ENCODE results near the gene SH3RF3. TPM values are rescaled to one million over a fixed set of nuclear protein-coding genes. Genes with fewer than 3 reads are reported as not detected.
A peak's percentile ranks its signal among the peaks of the same experiment; 100 is the strongest.

The SH3RF3 gene
- total RNA-seq, 1 donor from 2014 or later, result 59.5 TPM

GRCh38 chr2:109369671-109370191 lies 240.7 kb downstream of the SH3RF3 start:
- Mint-ChIP-seq H3K9me3 (ENCODE audit: low read depth) (no peaks in the 10 kb centered on the region), H3K4me1 (ENCODE audit: low read depth) (peaks cover 36% of the 10 kb centered on the region), H3K27me3 (ENCODE audit: low read depth) (no peaks in the 10 kb centered on the region), H3K27ac (ENCODE audit: unreplicated experiment) (no peak overlapping the region), H3K4me3 (ENCODE audit: unreplicated experiment) (no peak overlapping the region), H3K36me3 (ENCODE audit: low read depth) (peaks cover 27% of the 10 kb centered on the region)
- TF ChIP-seq CTCF (IDR thresholded peaks at IDR 0.05), result no peak
- DNase-seq (ENCODE audit: low spot score), result no peak

- Mint-ChIP-seq H3K36me3 (ENCODE audit: low read depth) (peaks cover 32% of the 10 kb centered on the region), H3K27ac (ENCODE audit: unreplicated experiment) (peak overlapping the region; percentile 75), H3K4me1 (ENCODE audit: low read depth) (peaks cover 31% of the 10 kb centered on the region), H3K27me3 (ENCODE audit: low read depth) (no peaks in the 10 kb centered on the region), H3K4me3 (ENCODE audit: unreplicated experiment) (no peak overlapping the region), H3K9me3 (ENCODE audit: low read depth) (no peaks in the 10 kb centered on the region)
- no peak for DNase-seq (ENCODE audit: low spot score)
- no peak for TF ChIP-seq CTCF (IDR thresholded peaks at IDR 0.05)
Measured at GRCh38 chr2:109370399-109371035, 241.5 kb downstream of the SH3RF3 start.

- no peak for TF ChIP-seq CTCF (IDR thresholded peaks at IDR 0.05)
Measured at GRCh38 chr2:109371481-109372170, 242.6 kb downstream of the SH3RF3 start.

GRCh38 chr2:109372171-109372568 lies 243.2 kb downstream of the SH3RF3 start:
- no peak for DNase-seq (ENCODE audit: low spot score)
- Mint-ChIP-seq H3K4me1 (ENCODE audit: low read depth) (peaks cover 41% of the 10 kb centered on the region), H3K4me3 (ENCODE audit: unreplicated experiment) (no peak overlapping the region), H3K27ac (ENCODE audit: unreplicated experiment) (no peak overlapping the region), H3K9me3 (ENCODE audit: low read depth) (no peaks in the 10 kb centered on the region), H3K36me3 (ENCODE audit: low read depth) (peaks cover 34% of the 10 kb centered on the region), H3K27me3 (ENCODE audit: low read depth) (no peaks in the 10 kb centered on the region)
- no peak for TF ChIP-seq CTCF (IDR thresholded peaks at IDR 0.05)

More at GRCh38 chr2:109371481-109372170, 242.6 kb downstream of the SH3RF3 start:
- Mint-ChIP-seq H3K4me3 (ENCODE audit: unreplicated experiment) (no peak overlapping the region), H3K27ac (ENCODE audit: unreplicated experiment) (no peak overlapping the region), H3K9me3 (ENCODE audit: low read depth) (no peaks in the 10 kb centered on the region), H3K36me3 (ENCODE audit: low read depth) (peaks cover 32% of the 10 kb centered on the region), H3K4me1 (ENCODE audit: low read depth) (peaks cover 41% of the 10 kb centered on the region), H3K27me3 (ENCODE audit: low read depth) (no peaks in the 10 kb centered on the region)
- no peak for DNase-seq (ENCODE audit: low spot score)

- peaks cover 39% of the 10 kb centered on the region for H3K4me1 Mint-ChIP-seq (ENCODE audit: low read depth)
- no peak overlapping the region for H3K27ac Mint-ChIP-seq (ENCODE audit: unreplicated experiment)
- H3K27me3 Mint-ChIP-seq (ENCODE audit: low read depth), result no peaks in the 10 kb centered on the region
- DNase-seq (ENCODE audit: low spot score), result no peak
- H3K4me3 Mint-ChIP-seq (ENCODE audit: unreplicated experiment), result no peak overlapping the region
- H3K36me3 Mint-ChIP-seq (ENCODE audit: low read depth), result peaks cover 33% of the 10 kb centered on the region
- TF ChIP-seq CTCF (IDR thresholded peaks at IDR 0.05), result no peak
- H3K9me3 Mint-ChIP-seq (ENCODE audit: low read depth), result no peaks in the 10 kb centered on the region
Measured at GRCh38 chr2:109372614-109373013, 243.6 kb downstream of the SH3RF3 start.

Measured in chondrocyte (in vitro differentiated cells).